Vagina (tissue), 2 donors: Measurements from ENCODE around the gene SYDE2. TPM values are rescaled to one million over a fixed set of nuclear protein-coding genes. Genes with fewer than 3 reads are reported as not detected.

ENCODE experiments used
- DNase-seq, 2 donors: peaks; one replicate each; pipeline ENCODE4 v3.0.0-alpha.2; 2017; ENCODE audit errors: extremely low spot score in 2 of 2
- H3K27ac ChIP-seq: fragments of 200-600 bp; sonication (generic); one replicate; pipeline ENCODE4 v1.5.1; 2019
- H3K27me3 ChIP-seq: fragments of 200-600 bp; sonication (generic); one replicate; pipeline ENCODE4 v1.5.1; 2019
- H3K36me3 ChIP-seq, 2 donors: fragments of 200-600 bp; sonication (generic); one replicate each; pipeline ENCODE4 v1.5.1; 2017 to 2019
- H3K4me1 ChIP-seq: fragments of 200-600 bp; sonication (generic); one replicate; pipeline ENCODE4 v1.5.1; 2019
- H3K4me3 ChIP-seq, 2 donors: fragments of 200-600 bp; sonication (generic); 1 replicate in 1 of 2; 2 replicates in 1 of 2; pipeline ENCODE4 v1.5.1; 2016 to 2019
- H3K9me3 ChIP-seq: fragments of 200-600 bp; sonication (generic); one replicate; pipeline ENCODE4 v1.5.1; 2019
- POLR2A ChIP-seq, 2 donors: fragments of 450-650 bp; IDR thresholded peaks; one replicate each; pipeline ENCODE4 v1.6.1; 2017; ENCODE audit warnings: antibody characterized with exemption in 2 of 2, mild to moderate bottlenecking in 2 of 2, moderate library complexity in 2 of 2
- POLR2AphosphoS5 ChIP-seq, 2 donors: sonication (generic); formaldehyde crosslinking; IDR thresholded peaks; one replicate each; pipeline ENCODE4 v1.9.0; 2017; ENCODE audit warnings: antibody characterized with exemption in 2 of 2, mild to moderate bottlenecking in 2 of 2, low read depth in 1 of 2; ENCODE audit not compliant: insufficient read depth in 1 of 2
- intact Hi-C: fragments of 100-400 bp; cut with DNase I; formaldehyde crosslinking; loops from one replicate; pipeline ENCODE4 v1.15.1; 2023
- total RNA-seq: library from RNA; depleted of rRNA; stranded (reverse); fragments of >200 nt; gene quantifications from one replicate; pipeline ENCODE4 v1.2.3, GENCODE V29; 2016
- TF ChIP-seq, protein P1 (sequence below), 3 experiments: fragments of 450-650 bp in 2 of 3; fragments of 200-600 bp in 1 of 3; sonication (generic) in 1 of 3; IDR thresholded peaks; one replicate each; pipeline ENCODE4 v1.5.1; 2017 to 2019; ENCODE audit warnings: antibody characterized with exemption in 3 of 3, mild to moderate bottlenecking in 2 of 3, moderate library complexity in 2 of 3

Gene SYDE2
- total RNA-seq, 1 donor from 2014 or later: 4.7 TPM

DNA sequence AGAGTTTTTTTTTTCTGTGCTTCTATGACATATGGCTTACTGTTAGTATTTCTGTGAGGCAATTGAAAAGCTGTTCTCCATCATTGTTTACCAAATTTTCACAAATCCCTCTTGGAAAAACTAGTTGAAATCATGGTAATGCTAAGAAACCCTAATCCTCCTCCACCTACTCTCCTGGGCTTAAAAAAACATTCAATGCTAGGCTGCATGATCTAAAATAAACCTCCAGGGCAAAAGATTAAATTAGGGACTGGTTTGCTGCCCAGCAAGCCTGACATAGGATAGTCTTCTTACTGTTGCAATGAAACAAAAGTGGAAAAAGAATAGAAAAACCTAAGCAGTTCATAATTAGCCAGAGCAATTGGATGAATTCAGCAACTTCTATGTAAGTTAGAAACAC is 42.6 kb upstream of the SYDE2 start:
- Histone ChIP-seq H3K4me1 (peaks cover 11% of the 10 kb centered on the region), H3K36me3 (no peaks in the 10 kb centered on the region), H3K4me3 (no peak overlapping the region), H3K27me3 (no peaks in the 10 kb centered on the region), H3K27ac (no peak overlapping the region), H3K9me3 (no peaks in the 10 kb centered on the region)
- DNase-seq: no peak
- TF ChIP-seq, protein P1, sequence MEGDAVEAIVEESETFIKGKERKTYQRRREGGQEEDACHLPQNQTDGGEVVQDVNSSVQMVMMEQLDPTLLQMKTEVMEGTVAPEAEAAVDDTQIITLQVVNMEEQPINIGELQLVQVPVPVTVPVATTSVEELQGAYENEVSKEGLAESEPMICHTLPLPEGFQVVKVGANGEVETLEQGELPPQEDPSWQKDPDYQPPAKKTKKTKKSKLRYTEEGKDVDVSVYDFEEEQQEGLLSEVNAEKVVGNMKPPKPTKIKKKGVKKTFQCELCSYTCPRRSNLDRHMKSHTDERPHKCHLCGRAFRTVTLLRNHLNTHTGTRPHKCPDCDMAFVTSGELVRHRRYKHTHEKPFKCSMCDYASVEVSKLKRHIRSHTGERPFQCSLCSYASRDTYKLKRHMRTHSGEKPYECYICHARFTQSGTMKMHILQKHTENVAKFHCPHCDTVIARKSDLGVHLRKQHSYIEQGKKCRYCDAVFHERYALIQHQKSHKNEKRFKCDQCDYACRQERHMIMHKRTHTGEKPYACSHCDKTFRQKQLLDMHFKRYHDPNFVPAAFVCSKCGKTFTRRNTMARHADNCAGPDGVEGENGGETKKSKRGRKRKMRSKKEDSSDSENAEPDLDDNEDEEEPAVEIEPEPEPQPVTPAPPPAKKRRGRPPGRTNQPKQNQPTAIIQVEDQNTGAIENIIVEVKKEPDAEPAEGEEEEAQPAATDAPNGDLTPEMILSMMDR (IDR thresholded peaks at IDR 0.05): no peak
- TF ChIP-seq POLR2AphosphoS5 (IDR thresholded peaks at IDR 0.05; ENCODE audit: insufficient read depth in 1 of 2, low read depth in 1 of 2) (no peak), POLR2A (IDR thresholded peaks at IDR 0.05) (no peak)
- intact Hi-C loops: no loop called here

DNA sequence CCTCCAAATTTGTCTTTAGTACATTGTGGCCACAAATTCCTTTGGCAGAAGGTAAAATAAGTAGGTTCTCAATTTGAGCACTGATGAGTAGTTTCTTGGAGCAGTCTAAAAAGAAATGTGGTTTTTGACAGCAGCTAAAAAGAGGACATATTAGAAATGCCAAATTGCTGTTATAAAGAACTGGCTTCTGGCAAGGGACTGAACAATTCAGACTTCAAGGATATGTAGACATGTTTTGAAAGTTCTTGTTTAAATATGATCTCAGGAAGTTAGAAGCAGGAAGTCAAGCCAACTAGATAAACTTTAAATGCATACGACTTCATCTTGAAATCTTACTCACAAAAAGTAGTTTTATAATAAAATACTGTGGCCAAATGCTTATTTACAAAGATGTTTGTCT is 39.8 kb upstream of the SYDE2 start:
- TF ChIP-seq POLR2AphosphoS5 (IDR thresholded peaks at IDR 0.05; ENCODE audit: insufficient read depth in 1 of 2, low read depth in 1 of 2) (no peak), POLR2A (IDR thresholded peaks at IDR 0.05) (no peak)
- TF ChIP-seq, protein P1 (IDR thresholded peaks at IDR 0.05): no peak
- no peak overlapping the region for H3K27ac ChIP-seq
- no peaks in the 10 kb centered on the region for H3K27me3 ChIP-seq
- H3K4me1 ChIP-seq: peaks cover 11% of the 10 kb centered on the region
- H3K36me3 ChIP-seq: no peaks in the 10 kb centered on the region
- no peaks in the 10 kb centered on the region for H3K9me3 ChIP-seq
- no peak overlapping the region for H3K4me3 ChIP-seq
- DNase-seq: no peak
- intact Hi-C loops: no loop called here

DNA sequence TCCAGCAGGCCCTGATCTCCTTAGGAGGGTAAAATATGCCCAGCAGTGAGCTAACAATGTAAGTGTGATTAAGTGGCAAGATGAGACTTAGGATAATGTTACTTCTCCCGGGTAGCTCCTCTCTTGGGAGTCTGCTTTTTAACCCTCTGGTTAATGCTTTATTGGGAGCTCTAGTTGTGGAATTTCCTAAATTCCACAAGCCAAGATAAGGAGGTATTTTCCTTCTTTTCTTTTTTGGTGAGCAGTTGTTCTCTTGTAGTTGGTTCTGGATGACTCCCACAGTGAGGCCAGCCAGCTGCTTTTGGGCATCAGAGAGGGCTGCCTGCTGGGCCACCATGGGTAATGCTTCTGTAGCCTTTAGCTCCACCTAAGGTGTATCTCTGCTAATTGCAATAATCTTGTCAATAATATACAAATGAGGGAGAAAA is 39.4 kb upstream of the SYDE2 start:
- H3K9me3 ChIP-seq: no peaks in the 10 kb centered on the region

DNA sequence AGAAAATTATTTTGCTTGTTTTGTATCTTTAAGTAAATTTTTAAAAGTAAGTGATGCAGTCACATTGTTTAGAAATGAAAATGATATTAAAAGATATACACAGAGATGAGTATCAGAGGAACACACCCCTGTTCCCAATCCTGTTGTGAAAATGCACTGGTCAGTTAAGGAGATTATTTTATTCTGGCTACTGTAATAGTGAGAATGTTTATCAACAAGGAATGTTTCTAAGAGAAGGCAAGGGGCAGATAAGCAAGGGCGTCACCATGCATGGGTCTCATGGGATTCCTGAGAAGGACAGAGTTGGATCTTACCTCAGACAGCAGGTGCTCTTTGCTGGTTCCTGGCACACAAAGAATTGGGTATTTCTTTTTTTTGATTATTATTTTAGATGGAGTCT is 36.8 kb upstream of the SYDE2 start:
- no peaks in the 10 kb centered on the region for H3K27me3 ChIP-seq
- H3K4me1 ChIP-seq: no peaks in the 10 kb centered on the region
- DNase-seq: no peak
- H3K36me3 ChIP-seq: no peaks in the 10 kb centered on the region
- H3K27ac ChIP-seq: no peak overlapping the region
- no peak overlapping the region for H3K4me3 ChIP-seq
- intact Hi-C loops: no loop called here
- no peaks in the 10 kb centered on the region for H3K9me3 ChIP-seq
- TF ChIP-seq POLR2AphosphoS5 (IDR thresholded peaks at IDR 0.05; ENCODE audit: insufficient read depth in 1 of 2, low read depth in 1 of 2) (no peak), POLR2A (IDR thresholded peaks at IDR 0.05) (no peak)
- TF ChIP-seq, protein P1 (IDR thresholded peaks at IDR 0.05): no peak

More for the DNA sequence above, 39.4 kb upstream of the SYDE2 start:
- no peak overlapping the region for H3K4me3 ChIP-seq
- TF ChIP-seq, protein P1 (IDR thresholded peaks at IDR 0.05): no peak
- TF ChIP-seq POLR2A (IDR thresholded peaks at IDR 0.05) (no peak), POLR2AphosphoS5 (IDR thresholded peaks at IDR 0.05; ENCODE audit: insufficient read depth in 1 of 2, low read depth in 1 of 2) (no peak)
- intact Hi-C loops: no loop called here
- no peak overlapping the region for H3K27ac ChIP-seq
- H3K36me3 ChIP-seq: no peaks in the 10 kb centered on the region
- peaks cover 9% of the 10 kb centered on the region for H3K4me1 ChIP-seq
- H3K27me3 ChIP-seq: no peaks in the 10 kb centered on the region
- no peak for DNase-seq

DNA sequence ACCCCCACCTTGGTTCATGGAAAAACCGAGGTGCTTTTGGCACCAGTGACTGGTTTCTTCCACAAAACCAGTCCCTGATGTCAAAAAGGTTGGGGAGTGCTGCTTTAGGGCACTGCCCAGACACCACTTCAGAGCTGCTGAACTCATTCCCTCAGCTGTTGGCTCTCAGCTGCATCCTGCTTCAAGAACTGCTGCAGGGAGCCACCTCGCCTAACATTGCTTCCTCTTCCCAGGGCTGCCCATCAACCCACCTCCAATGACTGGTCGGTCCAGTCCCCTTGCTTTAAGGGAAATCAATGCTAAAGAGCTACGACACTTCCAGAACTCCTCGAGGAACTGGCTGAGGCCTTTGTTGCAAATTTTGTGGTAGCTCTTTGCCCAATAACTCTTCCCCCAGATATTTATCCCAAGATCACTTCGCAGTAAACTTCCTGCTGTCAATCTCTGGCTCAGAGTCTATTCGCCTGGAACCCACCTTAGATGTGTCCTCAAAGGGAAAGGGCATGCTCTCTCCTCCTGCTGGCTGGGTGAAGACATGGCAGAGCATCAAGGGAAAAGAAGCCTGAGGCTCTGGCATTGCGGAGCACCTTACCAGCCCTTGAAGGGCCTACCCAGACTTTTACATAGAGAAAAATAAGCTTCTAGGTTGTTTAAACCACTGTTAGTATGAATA is 29.6 kb upstream of the SYDE2 start:
- H3K27ac ChIP-seq: no peak overlapping the region
- TF ChIP-seq, protein P1 (IDR thresholded peaks at IDR 0.05): no peak
- TF ChIP-seq POLR2A (IDR thresholded peaks at IDR 0.05): no peak
- TF ChIP-seq POLR2AphosphoS5 (IDR thresholded peaks at IDR 0.05; ENCODE audit: insufficient read depth in 1 of 2, low read depth in 1 of 2): no peak
- H3K4me1 ChIP-seq: no peaks in the 10 kb centered on the region
- DNase-seq: no peak
- H3K36me3 ChIP-seq: no peaks in the 10 kb centered on the region
- no peaks in the 10 kb centered on the region for H3K27me3 ChIP-seq
- no peaks in the 10 kb centered on the region for H3K9me3 ChIP-seq
- no peak overlapping the region for H3K4me3 ChIP-seq
- intact Hi-C loops: no loop called here
